HG03469 (cell line): ENCODE measurements around the gene CHAC1.

Experiments
- ATAC-seq: cut with Tn5 transposase; IDR thresholded peaks from one replicate; pipeline ENCODE4 v1.9.1; 2021; ENCODE audit warnings: mild to moderate bottlenecking, moderate library complexity, moderate number of reproducible peaks; ENCODE audit not compliant: unreplicated experiment

CHAC1 gene

DNA sequence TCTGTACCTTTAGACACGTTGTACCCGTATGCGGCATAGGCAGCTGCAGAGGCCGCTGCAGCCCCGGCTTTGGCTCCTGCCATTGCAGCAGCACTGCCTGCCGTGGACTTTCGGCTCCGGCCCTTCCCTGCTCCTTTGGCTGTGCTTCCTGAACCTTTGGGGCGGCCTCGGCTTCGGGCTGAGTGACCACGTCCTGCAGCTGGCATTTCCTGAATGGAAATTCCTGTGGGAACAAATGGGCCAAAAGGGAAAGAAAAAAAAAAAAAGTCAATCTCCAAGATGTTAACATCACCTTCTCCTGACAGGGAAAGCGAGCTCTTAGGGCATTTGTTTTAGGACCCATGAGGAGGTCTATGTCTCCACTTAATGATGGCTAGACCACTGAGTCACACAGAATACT, 29.6 kb downstream of the CHAC1 start:
- no peak for ATAC-seq

DNA sequence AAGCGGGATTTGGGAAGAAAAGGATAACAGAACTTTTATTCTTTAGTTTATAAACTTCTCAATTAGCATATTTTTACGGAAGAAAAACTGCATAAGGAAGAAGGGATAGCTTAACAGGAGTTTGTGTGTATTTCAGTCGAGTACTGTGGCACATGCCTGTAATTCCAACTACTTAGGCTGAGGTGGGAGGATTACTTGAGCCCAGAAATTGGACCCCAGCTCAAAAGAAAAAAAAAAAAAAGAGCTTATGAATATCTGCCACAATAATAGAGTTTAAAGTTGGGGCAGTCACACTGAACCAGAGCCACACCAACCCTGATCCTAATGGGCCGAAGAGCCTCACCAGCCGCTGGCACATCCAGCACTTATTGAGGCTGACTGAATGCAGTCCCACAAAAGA, 31.1 kb downstream of the CHAC1 start:
- ATAC-seq = no peak

DNA sequence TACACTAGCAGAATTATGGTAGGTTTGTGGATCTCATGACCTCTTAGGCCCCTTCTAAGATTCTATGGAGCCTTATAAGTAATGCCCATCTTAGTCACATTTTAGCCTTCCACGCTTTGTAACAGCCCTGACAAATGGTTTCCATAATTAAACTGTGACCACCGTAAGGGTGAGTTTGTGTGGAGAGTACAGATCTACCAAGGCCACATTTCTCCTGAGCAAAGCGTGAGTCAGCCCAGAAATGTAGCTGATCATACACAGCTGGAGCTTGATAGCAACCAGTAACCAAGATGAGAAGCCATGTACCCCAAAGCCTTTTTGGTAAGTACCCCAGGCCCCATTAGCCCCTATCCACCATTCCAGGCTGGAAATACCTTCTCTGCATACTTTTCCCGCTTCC, 31.7 kb downstream of the CHAC1 start:
- ATAC-seq = no peak

DNA sequence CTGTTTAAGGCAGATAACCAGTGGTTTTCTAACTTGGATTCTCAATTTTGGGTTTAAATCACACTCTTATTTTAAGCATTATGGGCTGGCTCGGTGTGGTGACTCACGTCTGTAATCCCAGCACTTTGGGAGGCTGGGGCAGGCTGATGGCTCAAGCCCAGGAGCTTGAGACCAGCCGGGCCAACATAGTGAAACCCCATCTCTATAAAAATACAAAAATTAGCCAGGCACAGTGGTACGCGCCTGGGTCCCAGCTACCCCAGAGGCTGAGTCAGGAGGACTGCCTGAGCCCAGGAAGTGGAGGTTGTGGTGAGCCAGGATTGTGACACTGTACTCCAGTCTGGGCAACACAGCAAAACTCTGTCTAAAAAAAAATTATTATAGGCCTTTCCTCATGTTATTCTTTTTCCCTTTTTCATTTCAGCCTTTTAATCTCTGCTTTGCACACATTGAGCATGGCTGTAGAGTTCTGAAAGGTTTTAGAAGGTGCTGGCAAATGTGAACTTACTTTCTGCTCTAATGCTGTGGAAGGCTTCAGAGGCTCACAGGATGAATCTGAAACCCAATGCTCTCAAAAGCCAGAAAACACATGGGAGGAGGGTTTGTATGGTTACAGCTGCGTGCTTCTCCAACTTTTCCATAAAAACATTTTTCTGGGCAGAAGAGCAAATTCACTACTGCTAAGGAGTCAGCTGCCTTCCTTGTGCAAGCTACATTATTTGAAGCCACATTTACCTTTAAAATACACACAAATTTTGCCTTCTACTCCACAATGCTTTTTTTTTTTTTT, 32.5 kb downstream of the CHAC1 start:
- ATAC-seq = no peak

DNA sequence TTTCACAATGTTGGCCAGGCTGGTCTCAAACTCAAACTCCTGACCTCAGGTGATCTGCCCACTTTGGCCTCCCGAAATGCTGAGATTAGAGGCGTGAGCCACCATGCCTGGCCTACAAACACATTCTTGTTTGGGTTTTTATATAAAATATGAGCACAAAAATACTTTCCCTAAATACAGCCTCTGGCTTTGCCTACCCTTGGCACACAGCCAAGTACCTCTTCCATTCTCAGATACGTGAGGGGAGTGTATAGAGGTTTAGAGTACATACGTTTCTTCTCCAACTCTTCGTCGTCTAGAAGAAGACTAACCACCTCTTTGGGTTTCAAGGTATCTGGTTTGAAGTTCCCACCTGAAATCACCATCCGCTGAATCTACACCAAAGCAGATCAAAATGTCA, 33.5 kb downstream of the CHAC1 start:
- no peak for ATAC-seq

DNA sequence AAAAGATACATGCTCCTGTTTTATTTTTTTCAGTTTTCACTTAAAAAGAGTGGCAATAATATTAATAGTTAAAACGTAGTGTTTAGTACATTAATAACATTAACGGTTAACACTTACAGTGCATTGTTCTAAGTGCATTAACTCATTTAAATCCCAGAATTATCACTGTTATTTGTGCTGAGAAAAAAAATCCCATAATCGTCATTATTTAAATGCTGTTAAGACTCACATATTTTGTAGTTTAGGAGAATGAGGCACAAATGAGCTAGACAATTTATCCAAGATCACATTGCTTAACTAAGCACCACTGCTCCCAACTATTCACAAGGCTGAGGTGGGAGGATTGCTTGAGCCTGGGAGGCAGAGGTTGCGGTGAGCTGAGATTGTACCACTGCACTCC, 34.9 kb downstream of the CHAC1 start:
- ATAC-seq = no peak

DNA sequence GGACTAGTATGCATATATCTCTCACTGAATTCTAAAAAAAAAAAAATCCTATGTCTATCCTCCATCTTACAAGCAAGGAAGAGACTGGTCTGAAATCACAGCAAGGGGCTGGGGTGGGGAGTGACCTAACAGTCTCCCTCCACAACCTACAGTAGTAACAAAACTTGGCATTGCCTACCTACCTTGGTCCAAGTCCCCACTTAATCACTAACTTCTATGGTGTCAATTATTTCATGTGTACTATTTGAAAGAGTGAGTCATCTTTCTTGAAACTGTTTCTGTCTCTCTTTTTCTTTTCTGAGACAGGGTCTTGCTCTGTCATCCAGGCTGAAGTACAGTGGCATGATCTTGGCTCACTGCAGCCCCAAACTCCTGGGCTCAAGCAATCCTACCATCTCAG, 36.8 kb downstream of the CHAC1 start:
- ATAC-seq = no peak

DNA sequence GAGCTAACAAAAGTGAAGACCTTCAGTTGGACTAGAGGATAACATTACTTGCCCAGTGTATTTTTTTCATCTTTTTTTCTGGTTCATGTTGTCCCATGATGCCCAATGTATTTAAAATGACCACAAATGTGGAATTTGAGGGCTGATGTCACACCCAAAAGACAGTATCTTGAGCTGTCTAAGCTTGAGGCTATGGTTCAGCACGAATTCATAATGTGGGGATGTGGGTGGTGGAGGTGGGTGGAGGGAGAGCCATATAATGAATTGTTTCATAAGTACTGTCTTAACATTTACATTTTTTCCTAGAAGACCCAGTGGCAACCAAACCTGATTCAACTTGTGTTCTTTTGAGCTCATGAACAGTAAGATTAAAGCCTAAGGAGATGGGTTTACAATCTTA, 37.5 kb downstream of the CHAC1 start:
- ATAC-seq = no peak

DNA sequence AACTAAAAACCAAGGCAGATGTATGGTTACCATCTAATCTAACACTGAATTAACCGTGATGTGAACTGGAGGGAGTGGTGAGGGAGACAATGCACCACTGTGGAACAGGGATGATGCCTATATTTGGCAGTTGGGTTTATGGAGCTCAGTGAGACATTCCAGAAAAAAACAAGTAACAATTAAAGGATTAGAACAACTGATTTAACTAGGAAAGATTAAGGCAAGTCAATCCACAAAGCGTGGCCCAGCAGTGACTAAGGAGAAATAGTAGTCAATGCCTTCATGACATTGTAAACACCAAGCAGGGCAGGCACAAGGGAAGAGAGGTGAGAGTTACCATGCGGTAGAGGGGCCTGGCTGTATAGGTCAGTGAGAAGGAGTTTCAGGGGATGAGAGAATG, 38.1 kb downstream of the CHAC1 start:
- no peak for ATAC-seq

DNA sequence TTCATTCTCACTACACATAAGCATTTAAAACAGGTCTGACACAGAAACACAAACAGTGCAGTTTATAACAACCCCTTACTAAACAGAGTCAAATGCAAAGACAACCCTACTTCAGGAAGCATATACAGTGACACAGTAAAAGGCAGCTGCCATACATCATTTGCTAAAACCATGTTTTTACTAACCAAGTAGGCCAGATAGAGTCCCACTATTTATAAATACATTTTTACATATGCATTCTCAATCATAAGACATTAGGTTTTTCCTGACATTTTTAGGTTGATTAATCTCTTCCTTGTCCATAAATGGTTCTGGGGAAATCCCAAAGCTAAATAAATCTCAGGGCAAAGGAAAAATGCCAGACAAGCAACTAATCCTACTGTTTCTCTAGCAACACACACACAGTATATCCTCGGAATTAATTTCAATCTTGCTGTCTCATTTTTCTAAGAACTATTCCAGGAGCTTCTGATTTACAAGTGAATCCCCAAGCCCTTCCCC, 39.0 kb downstream of the CHAC1 start:
- ATAC-seq = no peak

DNA sequence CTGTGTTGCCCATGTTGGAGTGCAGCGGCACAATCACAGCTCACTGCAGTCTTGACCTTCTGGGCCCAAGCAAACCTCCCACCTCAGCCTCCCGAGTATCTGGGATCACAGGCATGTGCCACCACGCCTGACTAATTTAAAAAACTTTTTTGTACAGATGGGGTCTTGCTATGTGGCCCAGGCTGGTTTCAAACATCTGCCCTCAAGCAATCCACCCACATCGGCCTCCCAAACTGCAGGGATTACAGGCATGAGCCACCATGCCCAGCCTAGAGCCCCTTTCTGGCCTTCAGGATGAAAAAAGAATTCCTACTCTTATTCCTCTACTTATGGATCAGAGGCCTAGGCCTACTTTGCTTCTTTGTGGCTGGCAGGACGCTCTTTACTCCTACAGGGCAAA, 39.6 kb downstream of the CHAC1 start:
- ATAC-seq = no peak

DNA sequence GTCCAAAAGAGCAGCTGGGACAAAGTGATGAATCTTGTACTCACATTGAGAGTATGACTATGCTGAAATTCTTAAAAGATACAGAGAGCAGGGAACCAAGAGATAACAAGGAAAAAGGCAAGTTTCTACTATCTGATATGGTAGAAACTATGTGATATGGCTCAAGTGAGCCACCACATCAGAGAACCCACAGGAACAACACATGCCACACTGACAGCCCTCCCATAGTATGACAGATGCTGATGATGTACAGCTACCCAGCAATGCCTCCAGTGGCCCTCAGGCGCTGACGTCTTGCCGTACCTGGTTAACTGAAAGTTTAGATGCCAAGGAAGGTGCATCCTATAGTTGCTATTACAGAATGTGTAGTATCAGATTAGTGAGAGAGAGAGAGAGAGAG, 42.4 kb downstream of the CHAC1 start:
- ATAC-seq = no peak

DNA sequence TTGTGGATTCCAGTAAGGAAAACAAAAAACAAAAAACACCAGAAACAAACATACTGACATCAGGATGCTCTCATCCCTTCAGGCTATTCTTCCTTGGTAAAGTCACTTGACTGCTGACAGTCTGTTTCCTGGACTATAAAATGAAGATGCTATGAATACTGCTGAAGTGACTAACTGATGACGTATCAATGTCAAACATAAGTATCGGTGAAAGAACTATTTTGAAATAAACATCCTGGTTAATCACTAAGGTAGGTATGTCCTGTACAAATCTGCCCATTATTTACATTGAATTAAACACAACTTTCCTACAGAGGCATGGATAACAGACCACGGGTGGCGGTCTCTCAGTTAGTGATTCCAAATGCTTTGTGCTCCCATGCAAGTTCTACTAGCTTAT, 45.9 kb downstream of the CHAC1 start:
- no peak for ATAC-seq

DNA sequence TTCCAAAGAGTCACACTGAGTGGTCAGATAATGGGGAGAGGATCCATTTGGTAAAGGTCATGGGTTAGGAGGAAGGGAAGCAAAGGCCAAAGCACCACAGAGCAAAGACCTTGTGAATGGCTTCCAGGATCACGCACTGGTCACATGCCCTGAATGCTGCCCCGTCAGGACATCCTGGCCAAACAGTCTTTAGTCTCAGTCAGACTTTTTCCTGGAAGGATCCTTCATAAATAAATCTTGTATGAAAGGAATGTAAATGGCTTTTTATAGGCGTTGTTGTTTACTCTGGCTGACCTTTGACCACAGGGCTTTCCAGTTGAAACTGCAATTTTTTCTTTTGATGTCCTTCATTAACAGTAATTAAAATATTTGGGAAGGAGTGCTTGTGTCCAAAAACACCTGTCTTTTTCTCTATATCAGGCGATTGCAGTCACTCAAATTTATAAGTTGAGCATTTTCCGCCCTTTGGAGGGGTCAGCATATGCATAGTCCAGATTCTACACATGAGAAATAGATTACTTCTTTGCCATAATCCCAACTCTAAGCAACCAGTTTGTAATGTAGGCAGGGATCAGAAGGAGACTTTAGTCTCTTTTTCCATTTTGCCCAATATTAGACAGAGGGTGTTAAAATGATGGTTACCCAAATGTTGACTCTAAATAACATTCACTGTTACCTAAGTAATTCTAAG, 48.4 kb downstream of the CHAC1 start:
- no peak for ATAC-seq

DNA sequence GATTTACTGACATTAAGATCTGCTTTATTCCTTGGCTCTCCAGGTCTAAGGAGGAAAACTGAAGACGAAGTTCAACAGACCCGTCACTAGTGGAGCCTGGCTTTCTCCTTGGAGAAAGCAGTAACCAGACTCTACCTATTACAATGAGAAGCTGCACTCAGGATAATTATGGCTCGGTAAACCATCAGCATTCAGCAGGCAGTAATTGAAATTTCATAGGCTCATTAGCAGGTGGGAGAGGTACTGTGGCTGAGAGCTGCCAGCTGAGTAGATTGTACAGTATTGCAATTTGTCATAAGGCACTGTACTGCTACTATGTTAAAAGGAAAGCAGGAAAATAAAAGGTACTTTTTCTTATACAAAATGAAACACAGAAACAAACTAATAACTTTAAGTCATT, 51.2 kb downstream of the CHAC1 start:
- no peak for ATAC-seq
